ENCODE results near the gene PAQR6. TPM values are rescaled to one million over a fixed set of nuclear protein-coding genes. Genes with fewer than 3 reads are reported as not detected.

The PAQR6 gene
- total and polyA plus RNA-seq, 2 of the 4 experiments (the other 2 are of a cell fraction), result under 0.01 to 0.67 TPM

DNA sequence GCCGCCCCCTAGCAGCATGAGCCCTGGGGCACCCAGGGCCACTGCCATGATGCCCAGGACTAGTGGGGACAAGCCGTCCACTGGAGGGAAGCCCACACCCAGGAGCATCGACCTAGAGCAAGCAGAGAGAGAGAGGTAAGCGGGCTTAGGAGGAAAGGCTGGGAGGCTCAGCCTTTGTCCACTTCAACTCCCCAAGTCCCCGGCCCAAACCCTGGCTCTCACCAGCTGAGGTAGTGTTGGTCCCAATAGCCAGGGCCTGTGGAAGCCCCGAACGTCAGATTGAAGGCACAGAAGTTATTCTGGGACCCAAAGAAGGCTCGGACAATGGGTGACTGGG lies 45.2 kb upstream of the PAQR6 start:
- ATAC-seq (ENCODE audit: low read depth) (no peak), DNase-seq (no peak)
- Histone ChIP-seq H2BK5ac (ENCODE audit: low read depth, low read length, poor library complexity, severe bottlenecking) (no peak overlapping the region), H4K8ac (ENCODE audit: low read depth in 2 of 2, low read length in 2 of 2) (no peak overlapping the region), H3K18ac (ENCODE audit: low read depth, low read length) (no peak overlapping the region), H3K79me1 (ENCODE audit: low read depth in 1 of 2, low read length in 2 of 2) (peaks cover 3 to 29% of the 10 kb centered on the region in 2 experiments), H2AFZ (replicated peaks; ENCODE audit: low read length, poor library complexity) (no peak overlapping the region), H3K9ac (ENCODE audit: low read depth, low read length) (no peak overlapping the region), H3K36me3 (ENCODE audit: control insufficient read depth, insufficient read depth, low read length) (peaks cover 12% of the 10 kb centered on the region), H3K4me2 (ENCODE audit: low read depth, low read length) (no peak overlapping the region), H3K9me1 (ENCODE audit: insufficient read depth, low read length) (peaks cover 6% of the 10 kb centered on the region; the same call in 1 of the 2 replicates), H2BK15ac (ENCODE audit: low read depth, low read length) (no peak overlapping the region), H4K91ac (ENCODE audit: insufficient read depth, low read depth, low read length) (no peak overlapping the region), H2AK9ac (replicated peaks; ENCODE audit: low read depth, low read length, poor library complexity) (peak overlapping the region; percentile 68), H3K23ac (ENCODE audit: low read depth, low read length) (no peak overlapping the region), H4K5ac (ENCODE audit: low read depth, low read length) (no peak overlapping the region), H3K27me3 (ENCODE audit: control insufficient read depth, insufficient read depth, low read length) (no peaks in the 10 kb centered on the region), H4K20me1 (ENCODE audit: insufficient read depth, low read length) (no peaks in the 10 kb centered on the region), H3K27ac (ENCODE audit: insufficient read depth, low read length) (no peak overlapping the region), H2BK120ac (ENCODE audit: low read depth, low read length) (no peak overlapping the region), H3K14ac (replicated peaks; ENCODE audit: low read depth, low read length) (no peak overlapping the region), H2BK20ac (ENCODE audit: low read depth, low read length) (no peak overlapping the region), H3K4me3 (ENCODE audit: insufficient read depth, low read depth, low read length) (no peak overlapping the region), H3K4me1 (ENCODE audit: control insufficient read depth, insufficient read depth, low read length) (peaks cover 2% of the 10 kb centered on the region; the same call in 1 of the 2 replicates), H3K9me3 (ENCODE audit: control insufficient read depth, insufficient read depth, low read length) (no peaks in the 10 kb centered on the region), H3K56ac (ENCODE audit: extremely low read depth, insufficient read depth, low read length) (no peak overlapping the region), H3K4ac (ENCODE audit: low read depth, low read length) (no peak overlapping the region), H2AK5ac (ENCODE audit: low read depth, low read length) (no peak overlapping the region)
- in situ Hi-C loops (cut with MboI; ENCODE audit: low sequenced_read_pairs), result no loop called here
- 88% methylated on average over 5 of the region's 8 CpGs; no CpG with 5 or more reads in 1 of the 2 experiments for WGBS, 2 experiments (ENCODE audit: extremely low coverage in 2 of 2, insufficient read length in 1 of 2)
- POLR2A ChIA-PET (ENCODE audit: unreplicated experiment), result no interaction called here
- CTCF ChIA-PET, result no interaction called here
- no TSS peak for BruUV-seq (replicated peaks)
- TF ChIP-seq CHD1 (IDR thresholded peaks at IDR 0.05; ENCODE audit: low read depth, low read length) (no peak), CEBPB (IDR thresholded peaks at IDR 0.05; ENCODE audit: low read depth, low read length) (no peak), RFX5 (IDR thresholded peaks at IDR 0.05; ENCODE audit: low read depth, low read length) (no peak), MXI1 (IDR thresholded peaks at IDR 0.05; ENCODE audit: borderline replicate concordance, low read depth, low read length) (no peak), POLR2A (IDR thresholded peaks at IDR 0.05; ENCODE audit: low read depth, low read length) (no peak), RCOR1 (IDR thresholded peaks at IDR 0.05; ENCODE audit: insufficient replicate concordance, low read length) (no peak)
- TF ChIP-seq, protein P1, sequence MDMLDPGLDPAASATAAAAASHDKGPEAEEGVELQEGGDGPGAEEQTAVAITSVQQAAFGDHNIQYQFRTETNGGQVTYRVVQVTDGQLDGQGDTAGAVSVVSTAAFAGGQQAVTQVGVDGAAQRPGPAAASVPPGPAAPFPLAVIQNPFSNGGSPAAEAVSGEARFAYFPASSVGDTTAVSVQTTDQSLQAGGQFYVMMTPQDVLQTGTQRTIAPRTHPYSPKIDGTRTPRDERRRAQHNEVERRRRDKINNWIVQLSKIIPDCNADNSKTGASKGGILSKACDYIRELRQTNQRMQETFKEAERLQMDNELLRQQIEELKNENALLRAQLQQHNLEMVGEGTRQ (IDR thresholded peaks at IDR 0.05; ENCODE audit: low read depth, low read length), result no peak
- TF ChIP-seq, protein P2, sequence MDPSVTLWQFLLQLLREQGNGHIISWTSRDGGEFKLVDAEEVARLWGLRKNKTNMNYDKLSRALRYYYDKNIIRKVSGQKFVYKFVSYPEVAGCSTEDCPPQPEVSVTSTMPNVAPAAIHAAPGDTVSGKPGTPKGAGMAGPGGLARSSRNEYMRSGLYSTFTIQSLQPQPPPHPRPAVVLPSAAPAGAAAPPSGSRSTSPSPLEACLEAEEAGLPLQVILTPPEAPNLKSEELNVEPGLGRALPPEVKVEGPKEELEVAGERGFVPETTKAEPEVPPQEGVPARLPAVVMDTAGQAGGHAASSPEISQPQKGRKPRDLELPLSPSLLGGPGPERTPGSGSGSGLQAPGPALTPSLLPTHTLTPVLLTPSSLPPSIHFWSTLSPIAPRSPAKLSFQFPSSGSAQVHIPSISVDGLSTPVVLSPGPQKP (IDR thresholded peaks at IDR 0.05; ENCODE audit: borderline replicate concordance, low read depth, low read length), result no peak
- TF ChIP-seq, protein P3, sequence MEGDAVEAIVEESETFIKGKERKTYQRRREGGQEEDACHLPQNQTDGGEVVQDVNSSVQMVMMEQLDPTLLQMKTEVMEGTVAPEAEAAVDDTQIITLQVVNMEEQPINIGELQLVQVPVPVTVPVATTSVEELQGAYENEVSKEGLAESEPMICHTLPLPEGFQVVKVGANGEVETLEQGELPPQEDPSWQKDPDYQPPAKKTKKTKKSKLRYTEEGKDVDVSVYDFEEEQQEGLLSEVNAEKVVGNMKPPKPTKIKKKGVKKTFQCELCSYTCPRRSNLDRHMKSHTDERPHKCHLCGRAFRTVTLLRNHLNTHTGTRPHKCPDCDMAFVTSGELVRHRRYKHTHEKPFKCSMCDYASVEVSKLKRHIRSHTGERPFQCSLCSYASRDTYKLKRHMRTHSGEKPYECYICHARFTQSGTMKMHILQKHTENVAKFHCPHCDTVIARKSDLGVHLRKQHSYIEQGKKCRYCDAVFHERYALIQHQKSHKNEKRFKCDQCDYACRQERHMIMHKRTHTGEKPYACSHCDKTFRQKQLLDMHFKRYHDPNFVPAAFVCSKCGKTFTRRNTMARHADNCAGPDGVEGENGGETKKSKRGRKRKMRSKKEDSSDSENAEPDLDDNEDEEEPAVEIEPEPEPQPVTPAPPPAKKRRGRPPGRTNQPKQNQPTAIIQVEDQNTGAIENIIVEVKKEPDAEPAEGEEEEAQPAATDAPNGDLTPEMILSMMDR (conservative IDR thresholded peaks at IDR 0.05; ENCODE audit: low read depth, low read length), result no peak
- dilution Hi-C loops (cut with HindIII; ENCODE audit: low sequenced_read_pairs, unreplicated experiment), result no loop called here
- intact Hi-C loops (cut with micrococcal nuclease), result no loop called here
